GM18867 (cell line): ENCODE data around the gene SLFNL1.

Source experiments
- ATAC-seq: cut with Tn5 transposase; IDR thresholded peaks from one replicate; pipeline ENCODE4 v1.9.1; 2021; ENCODE audit warnings: mild to moderate bottlenecking, moderate library complexity; ENCODE audit not compliant: unreplicated experiment

SLFNL1 gene

DNA sequence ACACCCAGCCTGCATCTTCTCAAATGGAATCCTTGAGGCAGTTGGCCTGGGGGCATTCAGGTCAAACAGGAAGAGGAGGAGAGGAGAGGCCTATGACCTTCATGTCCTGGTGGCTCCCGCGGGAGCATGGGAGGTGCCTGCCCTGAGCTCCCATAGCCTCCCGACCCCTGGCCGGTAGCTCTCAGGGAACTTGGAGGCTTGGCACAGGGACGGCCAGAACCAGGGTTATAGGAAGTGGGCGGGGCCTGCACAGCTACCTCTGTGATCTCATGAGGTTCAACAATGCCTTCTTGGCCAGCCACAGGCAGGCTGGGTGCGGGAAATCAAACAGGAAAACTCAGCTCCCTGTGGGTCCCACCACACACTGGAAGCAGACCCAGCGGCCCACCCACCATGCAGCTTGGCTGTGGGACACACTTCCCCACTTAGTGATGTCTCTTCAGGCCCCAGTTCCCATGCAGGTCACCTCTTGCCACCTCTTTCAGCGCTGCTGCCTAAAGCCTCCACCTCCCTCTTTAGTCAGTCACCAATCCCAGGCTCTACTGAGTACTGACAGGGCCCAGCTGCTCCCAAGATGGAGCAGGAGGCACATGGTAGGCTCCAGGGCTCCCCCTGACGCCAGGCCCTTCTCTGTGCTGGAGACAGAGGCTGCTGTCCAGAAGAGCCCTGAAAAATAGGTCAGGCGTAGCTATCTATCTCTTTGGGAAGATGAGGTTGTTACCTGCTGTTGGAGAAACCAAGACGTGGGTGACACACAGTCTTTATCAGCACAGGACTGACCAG is at the start of gene SLFNL1:
TSS of gene SLFNL1 (minus strand) at position 200 of the 783 bp plus-strand sequence. CDS start 1,065 bp downstream, outside the sequence.
- no peak for ATAC-seq

DNA sequence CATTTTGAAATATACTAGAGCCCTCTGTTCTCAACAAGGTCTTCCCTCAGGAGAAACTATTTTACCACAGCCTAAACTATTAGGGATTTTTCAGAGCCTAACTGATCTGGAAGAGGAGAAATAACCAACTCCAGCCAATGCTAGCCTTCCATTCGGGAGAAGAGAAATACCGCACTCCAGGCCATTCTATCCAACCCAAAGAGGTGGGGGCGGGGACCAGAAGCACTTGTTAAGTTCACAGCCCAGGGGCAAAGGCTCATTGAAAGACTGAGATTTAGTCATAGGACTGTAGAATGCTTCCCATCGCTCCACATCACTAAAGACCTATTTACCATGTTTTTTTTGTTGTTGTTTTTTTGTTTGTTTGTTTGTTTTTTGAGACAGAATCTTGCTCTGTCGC is 35.4 kb upstream of the SLFNL1 start:
- no peak for ATAC-seq

DNA sequence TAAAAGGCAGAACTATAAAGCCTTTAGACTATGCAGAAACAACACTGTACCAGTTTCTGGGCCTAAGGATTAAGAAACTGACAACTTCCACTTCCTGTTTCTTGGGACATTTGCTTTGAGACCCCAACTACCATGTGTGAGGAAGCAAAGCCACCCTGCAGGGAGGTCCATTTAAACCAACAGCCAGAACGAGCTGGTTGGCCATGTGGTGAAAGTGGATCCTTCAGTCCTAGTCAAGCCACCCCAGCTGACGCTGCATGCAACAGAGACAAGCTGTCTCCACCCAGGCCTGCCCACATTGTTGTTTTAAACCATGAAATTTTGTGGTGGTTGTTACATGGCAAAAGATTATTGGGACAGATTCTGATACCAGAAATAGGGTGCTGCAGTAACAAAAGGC is 31.8 kb upstream of the SLFNL1 start:
- no peak for ATAC-seq

DNA sequence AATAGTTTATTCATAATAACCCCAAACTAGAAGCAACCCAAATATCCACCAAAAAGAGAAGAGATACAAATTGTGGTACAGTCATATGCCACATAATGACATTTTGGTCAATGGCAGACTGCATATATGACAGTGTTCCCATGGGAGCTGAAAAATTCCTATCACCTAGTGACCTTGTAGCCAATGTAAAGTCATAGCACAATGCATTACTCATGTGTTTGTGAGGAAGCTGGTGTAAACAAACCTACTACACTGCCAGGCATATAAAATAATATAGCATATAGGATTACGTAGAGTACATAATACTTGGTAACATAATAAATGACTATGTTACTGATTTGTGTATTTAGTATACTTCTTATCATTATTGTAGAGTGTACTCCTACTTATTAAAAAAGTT is 29.5 kb upstream of the SLFNL1 start:
- ATAC-seq = no peak

DNA sequence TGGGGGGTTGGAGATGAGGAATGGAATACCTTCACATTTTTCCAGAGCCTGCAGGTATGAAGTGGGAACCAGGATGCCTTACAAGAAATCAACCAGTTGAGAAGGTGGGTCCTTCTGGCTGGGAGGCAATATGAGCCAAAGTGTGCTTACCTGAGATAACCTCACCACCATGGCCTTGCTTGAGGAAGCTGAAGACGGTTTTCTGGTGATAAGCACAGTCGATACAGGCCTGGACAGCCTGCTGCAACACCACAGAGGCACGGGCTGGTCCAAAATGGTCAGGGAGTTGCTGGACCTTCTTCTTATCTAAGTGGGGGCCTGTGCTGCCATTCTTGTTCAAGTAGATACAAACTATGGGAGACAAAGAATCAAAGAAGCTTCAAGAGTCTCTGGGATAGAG is 27.0 kb upstream of the SLFNL1 start:
- ATAC-seq = no peak

DNA sequence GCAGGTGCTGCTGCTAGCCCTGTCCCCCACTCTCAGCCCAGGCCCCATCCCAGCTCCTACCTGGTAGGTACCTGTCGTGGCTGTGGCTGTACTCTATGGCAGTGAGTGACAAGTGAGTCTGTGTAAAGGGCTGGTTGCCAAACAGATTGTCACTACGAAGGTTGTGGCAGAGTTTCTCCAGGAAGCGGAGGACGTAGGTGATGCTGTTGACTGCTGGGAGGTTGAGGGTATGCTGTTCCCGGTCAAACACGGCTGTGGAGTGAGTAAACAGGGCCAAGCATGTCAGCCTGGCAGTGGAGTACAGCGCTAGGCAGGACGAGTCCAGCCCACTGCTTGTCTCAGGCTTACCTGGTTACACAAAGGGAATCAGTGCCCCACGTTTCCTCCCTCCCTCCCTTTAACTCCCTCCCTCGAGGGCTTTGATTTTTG is 24.8 kb upstream of the SLFNL1 start:
- ATAC-seq = no peak

DNA sequence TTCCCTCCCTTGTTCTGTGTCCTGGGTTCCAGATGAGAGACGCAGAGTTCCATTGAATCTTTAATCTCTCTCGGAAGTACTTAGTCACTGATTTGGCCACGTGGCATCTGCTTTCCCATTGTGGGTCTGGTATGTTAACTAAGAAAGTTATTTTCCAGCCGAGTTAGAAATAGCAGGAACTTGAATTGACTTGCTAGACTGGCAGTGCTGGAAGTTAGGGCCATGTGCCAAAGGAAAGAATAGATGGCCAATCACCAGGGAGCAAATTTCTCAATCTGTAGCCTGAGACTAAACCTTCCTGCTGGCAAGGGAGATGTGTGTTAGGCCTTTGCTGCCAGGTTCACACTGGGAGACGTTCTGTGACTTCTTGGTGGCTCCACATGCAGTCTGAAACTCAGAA is 24.2 kb upstream of the SLFNL1 start:
- ATAC-seq = no peak

DNA sequence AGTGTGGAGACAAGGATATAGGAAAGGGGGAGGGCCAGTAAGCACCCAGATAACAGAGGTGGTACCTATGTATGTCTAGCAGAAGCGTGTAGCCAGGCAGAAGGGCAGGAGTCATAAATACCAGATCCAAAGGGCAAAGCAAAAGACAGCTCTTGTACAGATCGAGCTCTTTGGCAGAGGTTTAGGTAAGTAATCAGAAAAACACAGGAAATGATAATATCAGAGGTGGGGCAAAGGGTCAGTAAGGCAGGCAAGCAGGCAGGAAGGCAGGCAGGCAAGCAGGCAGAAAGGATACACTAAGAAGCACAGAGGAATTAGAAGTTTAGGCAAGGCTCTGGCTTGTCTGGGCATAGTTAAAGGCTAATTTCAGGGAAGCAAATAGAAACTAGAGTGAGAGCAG is 22.7 kb upstream of the SLFNL1 start:
- ATAC-seq = no peak

DNA sequence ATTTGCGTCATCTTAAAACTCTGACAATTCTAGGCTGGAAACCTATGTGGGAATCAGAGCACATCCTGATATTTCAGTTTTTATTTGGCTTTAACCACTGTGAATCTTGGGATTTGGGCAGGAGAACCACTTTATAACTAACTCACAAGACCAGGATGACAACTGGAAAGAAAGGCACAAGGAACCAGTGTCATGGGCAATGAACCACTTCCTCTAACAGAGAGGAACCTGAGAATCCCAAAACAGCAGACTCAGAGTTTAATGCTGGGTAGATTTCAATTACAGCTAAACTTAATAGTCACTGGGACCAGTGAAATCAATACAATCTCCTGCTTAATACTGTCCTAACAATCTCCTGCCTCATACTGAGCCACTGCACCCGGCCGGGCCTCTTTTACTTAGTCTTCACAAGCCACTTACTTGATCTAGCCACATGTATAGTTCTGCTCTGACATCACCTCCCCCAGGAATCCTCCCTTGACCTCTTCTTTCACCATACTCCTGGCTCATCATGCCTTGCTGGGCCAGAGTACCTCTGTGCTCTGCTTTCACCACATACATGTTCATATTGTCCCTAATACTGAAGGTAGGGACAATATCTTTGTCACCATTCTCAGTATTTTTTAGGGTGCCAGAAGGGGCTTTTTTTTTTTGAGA is 20.2 kb upstream of the SLFNL1 start:
- ATAC-seq = no peak

DNA sequence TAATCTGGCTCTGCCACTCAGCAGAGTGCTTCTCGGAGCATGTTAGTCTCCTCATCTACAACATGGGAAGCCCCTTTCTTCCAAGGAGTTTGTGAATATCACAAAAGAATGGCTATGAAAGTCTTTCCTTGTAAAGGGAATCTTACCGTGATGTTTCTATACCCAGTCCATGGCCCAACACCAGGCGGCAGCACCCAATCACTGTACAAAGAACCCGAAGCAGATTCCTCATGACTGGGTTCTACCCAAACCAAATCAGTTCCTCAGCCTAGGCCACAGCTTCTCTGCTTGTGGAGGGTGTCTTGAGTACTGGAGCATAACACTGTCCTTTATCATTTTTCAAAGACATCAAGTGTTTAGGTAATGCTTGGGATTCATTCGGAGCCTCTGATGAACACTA is 16.6 kb upstream of the SLFNL1 start:
- no peak for ATAC-seq

DNA sequence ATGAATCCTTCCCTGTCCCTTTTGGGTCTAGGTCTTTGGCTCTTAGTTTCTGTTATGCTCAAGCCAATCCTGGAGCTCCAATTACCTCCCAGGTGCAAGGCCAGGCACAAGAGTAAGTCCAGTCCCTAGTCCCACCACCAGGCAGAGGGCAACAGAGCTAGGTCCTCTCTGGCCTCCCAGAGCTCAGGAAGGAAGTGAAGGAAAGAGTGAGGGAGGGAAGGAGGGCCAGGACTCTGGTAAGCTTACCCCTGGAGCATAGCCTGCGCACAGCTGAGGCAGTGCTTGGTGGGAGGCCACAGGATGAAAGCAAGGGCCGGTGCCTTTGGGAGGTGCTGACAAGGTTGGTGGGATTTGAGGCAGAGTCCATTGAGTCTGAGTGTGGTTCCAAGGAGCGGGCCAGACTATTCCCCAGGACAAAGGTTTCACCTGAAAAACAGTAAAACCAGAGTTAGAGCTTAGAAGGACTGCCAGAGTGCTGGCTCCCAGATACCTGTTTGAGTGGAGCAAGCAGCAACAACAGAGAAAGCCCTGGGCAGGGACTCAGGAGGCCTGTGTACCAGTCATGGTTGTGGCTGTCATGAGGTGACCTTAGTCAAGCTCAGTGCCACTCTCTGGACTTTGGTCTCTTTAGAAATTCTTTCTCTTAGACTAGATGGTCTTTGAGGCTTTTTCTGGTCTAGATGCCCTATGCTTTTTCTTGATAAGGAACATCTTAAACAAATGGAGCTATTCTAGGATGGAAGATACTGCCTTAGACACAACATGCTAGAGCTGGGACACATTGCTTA is 15.8 kb upstream of the SLFNL1 start:
- ATAC-seq = no peak

DNA sequence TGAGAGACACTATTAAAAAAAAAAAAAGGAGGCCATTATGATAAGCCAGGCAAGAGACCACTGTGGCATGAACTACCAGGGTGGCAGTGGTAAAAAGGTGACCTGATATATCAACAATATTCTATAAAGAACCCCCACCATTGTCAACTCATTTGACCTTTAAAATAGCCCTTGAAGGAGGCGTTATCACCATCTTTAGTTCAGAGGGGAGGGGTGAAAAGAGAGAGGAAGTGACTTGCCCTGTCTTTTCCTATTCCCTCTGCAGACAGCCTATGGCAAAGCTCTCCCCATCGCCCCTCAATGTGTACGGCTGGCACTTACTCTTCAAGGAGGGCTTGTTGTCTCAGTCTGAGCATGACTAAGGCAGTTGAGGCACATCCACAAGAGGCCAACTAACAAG is 11.7 kb upstream of the SLFNL1 start:
- ATAC-seq = no peak

DNA sequence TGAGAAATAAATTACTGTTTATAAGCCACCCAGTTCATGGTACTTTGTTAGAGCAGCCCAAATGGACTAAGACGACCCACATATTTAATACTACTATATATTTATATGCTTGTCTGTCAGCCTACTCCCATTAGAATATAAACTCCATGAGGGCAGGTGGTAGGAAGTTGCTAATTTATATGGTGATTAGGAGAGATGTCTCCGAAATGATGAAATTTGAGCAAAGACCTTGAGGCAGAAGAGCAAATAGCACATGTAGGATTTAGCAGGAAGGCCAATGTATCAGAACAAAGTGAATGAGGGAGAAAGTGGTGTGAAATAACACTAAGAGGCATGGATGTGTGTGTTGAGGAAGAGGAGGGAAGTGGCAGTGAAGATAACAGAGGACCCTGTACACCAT is 10.6 kb upstream of the SLFNL1 start:
- no peak for ATAC-seq

DNA sequence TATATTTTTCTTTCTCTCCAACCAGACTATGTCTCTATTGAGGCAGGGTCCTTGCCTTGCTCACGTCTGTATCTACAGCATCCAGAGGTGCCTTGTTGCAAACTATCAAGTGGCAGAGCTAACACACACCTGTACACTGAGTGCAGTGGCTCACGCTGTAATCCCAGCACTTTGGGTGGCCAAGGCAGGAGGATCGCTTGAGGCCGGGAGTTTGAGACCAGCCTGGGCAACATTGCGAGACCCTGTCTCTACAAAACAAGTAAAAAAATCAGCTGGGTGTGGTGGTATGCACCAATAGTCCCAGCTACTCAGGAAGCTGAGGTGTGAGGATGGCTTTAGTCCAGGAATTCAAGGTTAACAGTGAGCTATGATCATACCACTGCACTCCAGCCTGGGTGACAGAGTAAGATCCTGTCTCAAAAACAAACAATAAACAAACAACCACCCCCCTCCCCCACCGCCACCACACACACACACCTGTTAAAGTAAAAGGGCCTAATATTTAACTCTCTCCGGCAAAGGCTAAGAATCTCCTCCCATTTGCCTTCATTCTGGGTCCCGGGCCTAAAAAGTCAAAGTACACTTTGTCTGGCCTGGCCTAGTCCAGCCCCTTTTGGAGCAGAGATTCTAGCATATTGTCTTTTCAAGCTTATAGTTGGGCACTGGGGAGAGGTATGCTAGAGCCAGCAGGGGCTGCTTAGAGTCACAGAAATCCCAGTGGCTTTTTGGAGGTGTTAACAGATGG is 9.5 kb upstream of the SLFNL1 start:
- no peak for ATAC-seq

DNA sequence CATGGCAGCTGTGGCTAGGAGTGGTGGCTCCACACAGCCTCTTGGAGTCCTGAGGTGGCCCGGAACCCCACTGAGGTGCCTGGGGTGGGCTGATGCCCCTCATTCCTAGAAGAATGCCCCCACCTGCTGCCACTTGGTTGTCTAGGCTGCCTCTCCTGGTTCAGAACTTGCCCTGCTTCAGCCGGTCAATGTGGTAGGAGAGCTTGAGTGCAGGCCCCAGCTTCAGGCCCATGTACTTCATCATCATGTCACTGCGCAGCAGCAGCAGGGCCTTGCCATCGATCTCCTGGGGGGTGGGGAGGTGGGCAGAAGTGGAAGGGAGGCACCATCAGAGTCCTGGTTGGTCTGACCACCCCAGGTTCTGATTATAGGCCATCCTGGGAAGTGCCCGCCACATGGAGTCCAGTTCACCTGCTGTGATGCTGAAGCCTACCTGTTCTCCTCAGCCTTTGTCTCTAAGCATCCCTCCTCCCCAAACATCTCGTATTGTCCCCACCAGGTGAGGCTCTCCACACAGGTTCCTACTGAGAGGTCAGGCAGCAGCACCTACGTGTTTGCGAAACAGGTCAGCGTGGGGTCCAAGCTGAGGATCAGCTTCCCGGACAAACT is 6.6 kb upstream of the SLFNL1 start:
- no peak for ATAC-seq

DNA sequence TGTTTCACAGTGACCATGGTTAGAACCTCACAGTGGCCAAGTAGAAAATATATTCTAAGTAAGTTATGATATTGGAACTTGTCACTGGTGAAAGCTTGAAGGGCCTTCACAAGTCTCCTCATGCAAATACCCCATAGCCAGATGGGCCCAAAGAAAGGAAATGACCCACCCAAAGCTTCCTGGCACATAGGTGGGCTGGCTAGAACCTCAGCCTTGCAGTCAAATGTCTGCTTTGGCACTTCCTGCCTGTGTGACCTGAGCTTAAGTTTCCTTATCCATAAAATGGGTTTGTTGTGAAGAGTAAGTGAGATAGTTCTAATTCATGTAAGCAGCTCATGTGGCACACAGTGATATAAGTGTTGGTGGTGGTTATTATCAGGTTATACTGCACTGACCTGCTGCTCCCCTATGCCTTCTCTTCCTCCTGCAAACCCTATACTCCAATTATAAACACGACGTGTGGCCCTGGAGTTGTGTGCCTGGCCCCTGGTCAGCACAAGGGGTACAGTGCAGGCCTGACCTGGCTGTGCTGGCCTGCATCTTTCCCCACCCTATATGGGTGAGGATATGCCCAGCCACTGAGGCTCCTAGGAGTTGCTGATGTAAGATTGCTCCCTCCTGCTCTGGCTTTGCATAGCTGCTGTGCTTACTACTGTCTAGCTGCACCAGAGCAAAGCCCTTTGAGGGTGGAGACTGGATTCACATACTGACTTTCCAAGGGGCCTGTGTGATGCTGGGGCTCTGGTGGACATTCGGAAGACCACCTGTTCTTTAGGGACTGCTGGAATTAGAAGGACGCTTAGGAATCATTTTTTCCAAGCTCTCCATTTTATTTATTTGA is 4.7 kb upstream of the SLFNL1 start:
- ATAC-seq = no peak

DNA sequence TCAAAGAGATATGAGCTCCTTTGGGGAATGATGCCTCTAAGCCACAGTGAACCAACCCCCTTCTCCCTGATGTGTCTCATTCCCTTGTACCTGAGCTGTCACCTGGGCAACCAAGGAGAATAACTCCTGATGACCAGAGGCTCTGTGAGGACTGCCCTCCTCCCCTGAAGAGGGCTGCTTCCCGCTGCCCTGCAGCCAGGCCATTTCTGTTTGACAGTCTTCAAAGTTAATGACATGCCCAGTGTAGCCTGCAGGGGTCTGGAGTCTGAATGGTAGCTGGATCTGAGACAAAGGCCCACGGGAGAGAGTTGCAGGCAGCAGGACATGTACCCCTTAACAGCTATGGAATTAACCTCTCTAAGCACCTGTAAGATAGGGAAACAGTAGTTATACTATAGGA is 3.4 kb upstream of the SLFNL1 start:
- no peak for ATAC-seq

DNA sequence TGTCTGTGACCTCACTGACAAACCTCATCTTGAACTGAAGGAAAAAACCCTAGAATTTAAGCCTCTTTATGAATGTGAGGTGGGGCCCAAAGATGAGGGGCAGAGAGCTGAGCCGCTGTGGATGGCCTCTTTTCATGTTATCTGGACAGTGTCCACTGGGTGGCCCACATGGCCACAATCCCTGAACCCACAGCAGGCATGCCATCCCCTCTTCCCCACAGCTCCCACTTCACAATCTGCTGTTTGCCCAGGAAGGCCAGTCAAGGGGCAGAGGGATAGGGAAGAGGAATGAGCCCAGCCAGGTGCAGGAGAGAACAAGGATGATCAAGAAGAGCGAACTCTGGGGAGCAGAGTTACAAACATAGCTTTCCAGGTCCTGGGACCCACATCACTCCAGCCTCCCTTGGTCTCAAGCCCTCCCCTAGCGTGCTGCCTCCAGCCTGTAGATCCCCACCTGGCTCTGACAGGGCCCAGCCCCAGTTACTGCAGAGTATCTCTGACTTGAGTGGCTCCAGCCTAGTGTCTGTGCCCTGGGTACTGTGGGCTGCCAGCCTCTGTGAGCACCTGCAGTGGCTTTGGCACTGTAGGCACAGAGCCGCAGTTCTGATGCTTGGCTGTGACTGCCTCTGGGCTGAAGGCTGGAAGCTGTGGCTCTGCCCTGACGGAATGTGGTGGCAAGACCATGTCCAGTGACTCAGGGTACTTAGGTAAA is 1.9 kb upstream of the SLFNL1 start:
- no peak for ATAC-seq

DNA sequence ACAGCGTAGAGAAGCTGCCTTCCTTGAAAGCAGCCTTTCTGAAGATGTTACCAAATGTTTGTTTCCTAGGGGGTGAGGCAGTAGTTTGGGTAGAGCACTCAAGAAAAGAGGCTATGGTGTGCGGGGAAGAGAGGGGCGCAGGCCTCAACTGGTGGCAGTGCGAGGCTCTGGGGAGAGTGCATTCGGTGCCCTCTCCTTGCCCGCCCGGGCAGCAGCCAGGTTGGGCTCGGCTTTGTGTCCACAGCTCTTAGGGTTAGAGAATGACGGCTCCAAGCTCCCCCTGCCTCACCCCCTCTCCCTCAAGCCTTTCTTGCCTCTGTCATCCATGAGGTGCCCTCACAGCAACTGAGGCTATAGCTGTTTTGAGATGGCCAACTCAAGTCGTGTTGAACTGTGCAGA is 899 bp upstream of the SLFNL1 start:
- no peak for ATAC-seq
